Heart left ventricle (tissue), 16 donors: ENCODE results near the gene PRR35. TPM values are rescaled to one million over a fixed set of nuclear protein-coding genes. Genes with fewer than 3 reads are reported as not detected.

Experiments
- ATAC-seq, 4 donors: fragments of 200-7000 bp; cut with Tn5 transposase; one replicate each; pipeline ENCODE4 v1.9.1; 2020 to 2022; ENCODE audit warnings: moderate library complexity in 4 of 4, mild to moderate bottlenecking in 3 of 4, moderate number of reproducible peaks in 1 of 4
- DNase-seq, 5 donors: peaks; one replicate each; pipeline ENCODE4 v3.0.0-alpha.2; 2020
- H3K27ac ChIP-seq, 12 donors: fragments of 200-600 bp; sonication (generic) in 4 of 12; one replicate each; pipeline versions ENCODE4 v1.5.0 to v1.8.0; 2016 to 2022; ENCODE audit warnings: mild to moderate bottlenecking in 2 of 12
- H3K27me3 ChIP-seq, 9 donors: fragments of 200-600 bp; sonication (generic) in 2 of 9; one replicate each; pipeline versions ENCODE4 v1.5.1 to v1.8.0; 2016 to 2022; ENCODE audit warnings: mild to moderate bottlenecking in 3 of 9
- H3K36me3 ChIP-seq, 9 donors: fragments of 200-600 bp; sonication (generic) in 2 of 9; one replicate each; pipeline versions ENCODE4 v1.5.0 to v1.8.0; 2018 to 2022; ENCODE audit warnings: mild to moderate bottlenecking in 2 of 9
- H3K4me1 ChIP-seq, 12 donors: fragments of 200-600 bp; sonication (generic) in 4 of 12; one replicate each; pipeline versions ENCODE4 v1.5.0 to v1.8.0; 2016 to 2022; ENCODE audit warnings: mild to moderate bottlenecking in 3 of 12
- H3K4me3 ChIP-seq, 12 donors: fragments of 200-600 bp; sonication (generic) in 4 of 12; one replicate each; pipeline versions ENCODE4 v1.5.0 to v1.8.0; 2017 to 2022; ENCODE audit warnings: mild to moderate bottlenecking in 9 of 12, moderate library complexity in 4 of 12
- H3K9me3 ChIP-seq, 12 donors: fragments of 200-600 bp; sonication (generic) in 4 of 12; one replicate each; pipeline versions ENCODE4 v1.5.0 to v1.8.0; 2016 to 2022; ENCODE audit warnings: mild to moderate bottlenecking in 1 of 12
- POLR2A ChIP-seq, 2 donors: fragments of 450-650 bp; IDR thresholded peaks; one replicate each; pipeline ENCODE4 v1.6.1; 2017; ENCODE audit warnings: antibody characterized with exemption in 2 of 2, mild to moderate bottlenecking in 2 of 2, moderate library complexity in 2 of 2
- WGBS, 4 donors: extraction: QIAGEN DNeasy Blood & Tissue Kit in 2 of 4; methylation state at CpG; one replicate each; pipeline versions ENCODE4 v1.1.5 to v1.1.7; 2013 to 2018; 5-methylcytosine and 5-hydroxymethylcytosine counted together
- intact Hi-C, 10 donors: fragments of 100-400 bp; cut with DNase I; formaldehyde crosslinking; loops; one replicate each; pipeline versions ENCODE4 v1.11.1 to v1.14.2; 2022
- polyA plus RNA-seq, 2 donors: library from polyadenylated mRNA; stranded (reverse); fragments of 200-250 nt; gene quantifications; one replicate each; pipeline ENCODE4 v1.2.3, GENCODE V29; 2013
- total RNA-seq, 9 donors: library from RNA; depleted of rRNA in 2 of 9; stranded (reverse); fragments of >200 nt in 2 of 9; fragmentation: NEBNext Ultra II Directional in 3 of 9; extraction: Animal tissue kit (Norgen Biotek cat#: 25700) in 3 of 9; gene quantifications; one replicate each; pipeline versions ENCODE4 v1.1.0 to v1.2.4, GENCODE V29; 2016 to 2023
- TF ChIP-seq, protein P1 (sequence below), 12 donors: fragments of 200-600 bp; sonication (generic) in 4 of 12; IDR thresholded peaks; one replicate each; pipeline versions ENCODE4 v1.5.0 to v1.8.0; 2018 to 2022; ENCODE audit warnings: antibody characterized with exemption in 12 of 12, mild to moderate bottlenecking in 5 of 12
- donor health status: ischemic (EF 13 %, LVEDD 7.1; RV severe dilation, severe dysfunction).
- donor health status: healthy with polysubstance abuse.
- donor health status: DM: no; HTN: yes; CAD: no.
- donor health status: DM: no; HTN: no; CAD: no.
- donor health status: ischemic (EF 25% LVEDD 6.9; RV normal size, moderate dysfunction).
- donor health status: ischemic (EF 25% LVEDD 5.7; RV mildly dilated, moderate dysfunction).
- donor health status: healthy.
- donor health status: DM: yes; HTN: yes; CAD: no.
- donor health status: ischemic (EF 35%, LVEDD 5.7; RV mildly dilated, moderate dysfunction).
- donor health status: nonischemic (EF 11% LVEDD 7.7; RV severe dilation, severe dysfunction).
- donor health status: DM: yes; HTN: yes; CAD: no.
- donor health status: PGD.
- donor health status: ischemic (EF 29% LVEDD 5.4; RV normal size, mild dysfunction).
- donor health status: nonischemic (EF 23%, LVEDD 6.1; RV moderate dilation, normal function).

PRR35 gene
- total and polyA plus RNA-seq, 11 donors, result not detected

DNA sequence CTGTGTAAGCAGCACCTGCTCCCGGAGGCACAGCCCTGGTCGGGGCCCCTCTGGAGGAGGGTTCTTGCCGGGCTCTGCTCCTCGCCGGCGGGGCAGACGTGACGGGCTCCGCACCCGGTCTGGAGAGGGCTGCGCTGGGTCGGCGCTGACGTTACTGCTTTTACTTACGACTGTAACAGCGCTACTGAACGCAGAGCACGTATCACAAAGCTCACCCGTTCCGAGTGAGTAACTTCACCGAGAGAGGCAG is 28.4 kb downstream of the PRR35 start:
- Histone ChIP-seq H3K27ac (peak overlapping the region; percentile 89 to 100 (median 98)), H3K4me1 (peaks cover 5 to 73% (median 35%) of the 10 kb centered on the region in 12 donors), H3K27me3 (no peaks in the 10 kb centered on the region), H3K4me3 (peak overlapping the region; percentile 63 to 97 (median 84)), H3K9me3 (no peaks in the 10 kb centered on the region), H3K36me3 (peaks cover 0 to 4% (median 0%) of the 10 kb centered on the region in 9 donors)
- TF ChIP-seq POLR2A (IDR thresholded peaks at IDR 0.05), result no peak
- TF ChIP-seq, protein P1, sequence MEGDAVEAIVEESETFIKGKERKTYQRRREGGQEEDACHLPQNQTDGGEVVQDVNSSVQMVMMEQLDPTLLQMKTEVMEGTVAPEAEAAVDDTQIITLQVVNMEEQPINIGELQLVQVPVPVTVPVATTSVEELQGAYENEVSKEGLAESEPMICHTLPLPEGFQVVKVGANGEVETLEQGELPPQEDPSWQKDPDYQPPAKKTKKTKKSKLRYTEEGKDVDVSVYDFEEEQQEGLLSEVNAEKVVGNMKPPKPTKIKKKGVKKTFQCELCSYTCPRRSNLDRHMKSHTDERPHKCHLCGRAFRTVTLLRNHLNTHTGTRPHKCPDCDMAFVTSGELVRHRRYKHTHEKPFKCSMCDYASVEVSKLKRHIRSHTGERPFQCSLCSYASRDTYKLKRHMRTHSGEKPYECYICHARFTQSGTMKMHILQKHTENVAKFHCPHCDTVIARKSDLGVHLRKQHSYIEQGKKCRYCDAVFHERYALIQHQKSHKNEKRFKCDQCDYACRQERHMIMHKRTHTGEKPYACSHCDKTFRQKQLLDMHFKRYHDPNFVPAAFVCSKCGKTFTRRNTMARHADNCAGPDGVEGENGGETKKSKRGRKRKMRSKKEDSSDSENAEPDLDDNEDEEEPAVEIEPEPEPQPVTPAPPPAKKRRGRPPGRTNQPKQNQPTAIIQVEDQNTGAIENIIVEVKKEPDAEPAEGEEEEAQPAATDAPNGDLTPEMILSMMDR (IDR thresholded peaks at IDR 0.05), result no peak
- peak in 1 of 4 donors; percentile 1 for ATAC-seq
- WGBS, 4 donors, result 0 to 1% (median 0%) methylated on average over 14 to 21 of the region's 21 CpGs
- intact Hi-C loops, result loop anchor here in 4 of 10 donors (2.0 to 10.0 kb wide), 3 partner anchors 54 to 66 kb away; partner anchors contain the start of genes MCRIP2 (in 2 of the 4) and WDR90 (in 2 of the 4)
- peak in 3 of 5 donors; percentile 47 to 67 (median 59) for DNase-seq

DNA sequence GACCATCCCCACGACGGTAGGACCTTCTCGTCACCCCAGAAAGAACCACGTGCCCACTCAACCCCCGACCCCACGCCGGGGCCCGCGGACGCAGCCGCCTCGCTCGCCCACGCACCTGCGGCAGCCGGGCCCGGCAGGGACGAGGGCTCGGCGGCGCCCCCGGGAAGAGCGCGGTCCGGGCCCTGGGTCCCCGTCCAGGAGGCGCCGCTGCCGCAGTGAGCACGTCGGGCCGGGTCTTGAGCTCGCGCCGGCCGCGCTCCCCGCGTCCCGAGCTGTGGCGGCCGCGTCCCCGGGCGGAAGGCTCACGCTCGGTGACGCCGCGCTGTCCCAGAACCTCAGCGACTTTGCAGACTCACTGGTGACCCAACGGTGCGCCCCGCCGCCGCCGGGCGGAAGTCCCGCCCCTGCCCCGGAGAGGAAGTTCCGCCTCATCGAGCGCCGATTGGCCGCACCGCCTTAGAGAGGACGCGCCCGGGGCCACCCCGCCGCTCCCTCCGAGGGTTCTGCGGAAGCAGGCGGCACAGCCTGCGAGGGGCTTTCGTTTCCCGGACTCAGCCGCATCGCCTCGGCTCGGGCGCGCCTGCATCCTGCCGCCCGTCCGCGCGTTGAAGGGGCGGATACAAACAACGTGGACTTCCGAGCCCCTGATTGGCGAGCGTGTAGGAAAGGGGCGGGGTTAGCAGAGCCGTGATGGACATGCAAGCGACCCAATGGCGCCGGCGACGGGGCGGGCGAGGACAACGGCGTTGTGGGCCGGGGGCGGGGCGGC is 28.9 kb downstream of the PRR35 start:
- Histone ChIP-seq H3K36me3 (peaks cover 0 to 8% (median 0%) of the 10 kb centered on the region in 9 donors), H3K4me3 (peak overlapping the region; percentile 63 to 97 (median 84)), H3K9me3 (no peaks in the 10 kb centered on the region), H3K27ac (peak overlapping the region; percentile 89 to 100 (median 98)), H3K27me3 (no peaks in the 10 kb centered on the region), H3K4me1 (peaks cover 5 to 68% (median 34%) of the 10 kb centered on the region in 12 donors)
- peak; percentile 97 to 99 (median 98) for DNase-seq
- TF ChIP-seq POLR2A (IDR thresholded peaks at IDR 0.05), result peak; percentile 47 to 92
- TF ChIP-seq, protein P1 (IDR thresholded peaks at IDR 0.05), result no peak
- ATAC-seq, result peak; percentile 84 to 92 (median 89)
- 0 to 1% (median 1%) methylated on average over 5 to 107 of the region's 107 CpGs for WGBS, 4 donors
- intact Hi-C loops, result loop anchor here in 5 of 10 donors (1.0 to 10.0 kb wide), 4 partner anchors 47 to 66 kb away; partner anchors contain the start of genes MCRIP2 (in 2 of the 5), WDR90 (in 2 of the 5) and METTL26 (in 1 of the 5)

DNA sequence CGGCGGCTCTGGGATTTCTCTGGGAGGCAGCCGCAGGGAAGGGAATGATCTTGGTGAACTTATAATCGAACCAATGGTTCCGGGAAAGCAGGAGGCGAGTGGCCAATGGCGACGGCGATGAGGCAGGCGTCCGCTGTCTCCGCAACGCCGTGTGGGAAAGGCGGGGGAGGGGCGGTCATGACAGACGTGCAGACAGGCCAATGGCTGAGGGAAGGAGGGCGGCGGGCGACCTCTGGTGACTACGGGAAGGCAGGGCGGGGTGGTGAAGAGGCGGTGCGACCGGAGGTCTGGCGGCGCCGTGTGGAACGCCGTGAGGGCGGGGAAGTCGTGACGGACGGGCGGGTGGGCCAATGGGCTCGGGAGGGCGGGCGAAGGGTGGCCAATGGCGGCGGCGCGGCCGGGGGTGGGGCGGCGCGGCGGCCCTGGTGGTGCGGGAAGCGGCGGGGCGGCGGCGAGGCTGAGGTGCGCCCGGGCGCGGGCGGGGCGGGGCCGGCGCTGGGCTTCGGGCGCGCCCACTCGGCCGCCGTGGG is 29.5 kb downstream of the PRR35 start, which contains the start of gene RAB40C:
TSS of gene RAB40C (plus strand) at position 409 of the 530 bp plus-strand sequence. CDS start 226 bp downstream, outside the sequence.
- Histone ChIP-seq H3K9me3 (no peaks in the 10 kb centered on the region), H3K27ac (peak within 1 kb of the TSS; percentile 89 to 100 (median 98)), H3K36me3 (peaks cover 0 to 8% (median 0%) of the 10 kb centered on the region in 9 donors), H3K4me3 (peak within 1 kb of the TSS; percentile 77 to 97 (median 90)), H3K27me3 (no peaks in the 10 kb centered on the region), H3K4me1 (peaks cover 5 to 64% (median 34%) of the 10 kb centered on the region in 12 donors)
- intact Hi-C loops, result loop anchor here in 8 of 10 donors (1.0 to 10.0 kb wide), 7 partner anchors 38 to 65 kb away; partner anchors contain the start of genes METTL26 (in 3 of the 8), MCRIP2 (in 2 of the 8) and WDR90 (in 2 of the 8)
- DNase-seq (peak; percentile 99 to 100 (median 100)), ATAC-seq (peak; percentile 92 to 97 (median 96))
- 0 to 1% (median 1%) methylated on average over 18 to 67 of the region's 67 CpGs for WGBS, 4 donors
- no peak for TF ChIP-seq POLR2A (IDR thresholded peaks at IDR 0.05)
- TF ChIP-seq, protein P1 (IDR thresholded peaks at IDR 0.05), result peak in 5 of 12 donors; percentile 23 to 44 (median 28)
